GM23248 (cell line): Measurements from ENCODE around the gene ARID3B.

ENCODE experiments used
- EZH2 ChIP-seq: fragments of 200-600 bp; sonication (generic); IDR thresholded peaks from 2 replicates; pipeline ENCODE4 v1.6.1; 2018; ENCODE audit warnings: antibody characterized with exemption, mild to moderate bottlenecking; ENCODE audit not compliant: insufficient read depth, poor library complexity, severe bottlenecking
- EZH2phosphoT487 ChIP-seq: fragments of 200-600 bp; sonication (generic); IDR thresholded peaks from 2 replicates; pipeline ENCODE4 v1.6.1; 2018; ENCODE audit warnings: antibody characterized with exemption, moderate library complexity, mild to moderate bottlenecking, low read depth; ENCODE audit not compliant: insufficient read depth

GRCh38 chr15:74628949-74629348, 87.9 kb downstream of the ARID3B start:
- TF ChIP-seq EZH2 (no peak), EZH2phosphoT487 (no peak)
